Superior temporal gyrus (tissue), 1 donor: ENCODE data around the gene ITGA7.
"Not testable (repeated sequence)": the region's sequence is repeated elsewhere in the genome, so short reads cannot be mapped to it uniquely, and the experiment has no call there.

ENCODE experiments used
- DNase-seq: peaks from one replicate; pipeline ENCODE4 v3.0.0-alpha.2; 2016; ENCODE audit errors: extremely low spot score

ITGA7 gene

DNA sequence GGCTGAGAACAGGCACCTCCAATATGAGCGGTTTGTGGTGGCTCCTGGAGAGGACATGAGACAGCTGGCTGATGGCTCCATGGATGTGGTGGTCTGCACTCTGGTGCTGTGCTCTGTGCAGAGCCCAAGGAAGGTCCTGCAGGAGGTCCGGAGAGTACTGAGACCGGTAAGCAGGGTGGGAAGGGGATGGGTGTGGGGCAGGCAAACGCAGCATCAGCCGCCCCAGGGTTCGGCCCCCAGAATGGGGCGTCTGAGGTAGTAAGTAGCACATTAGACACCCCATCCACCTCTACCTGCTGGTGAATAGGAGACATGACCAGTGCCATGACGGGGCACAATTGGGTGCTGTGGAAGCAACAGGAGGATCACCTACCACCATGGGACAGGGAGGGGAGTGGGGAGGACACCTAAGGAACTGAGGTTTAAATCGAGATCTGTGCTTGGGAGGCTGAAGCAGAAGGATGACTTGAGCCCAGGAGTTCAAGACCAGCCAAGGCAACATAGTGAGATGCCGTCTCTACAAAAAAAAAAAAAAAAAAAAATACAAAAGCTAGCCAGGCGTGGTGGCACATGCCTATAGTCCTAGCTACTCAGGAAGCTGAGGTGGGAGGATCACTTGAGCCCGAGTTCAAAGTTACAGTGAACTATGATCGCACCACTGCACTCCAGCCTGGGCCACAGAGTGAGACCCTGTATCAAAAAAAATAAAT lies 25.5 kb downstream of the ITGA7 start:
- DNase-seq = no peak

DNA sequence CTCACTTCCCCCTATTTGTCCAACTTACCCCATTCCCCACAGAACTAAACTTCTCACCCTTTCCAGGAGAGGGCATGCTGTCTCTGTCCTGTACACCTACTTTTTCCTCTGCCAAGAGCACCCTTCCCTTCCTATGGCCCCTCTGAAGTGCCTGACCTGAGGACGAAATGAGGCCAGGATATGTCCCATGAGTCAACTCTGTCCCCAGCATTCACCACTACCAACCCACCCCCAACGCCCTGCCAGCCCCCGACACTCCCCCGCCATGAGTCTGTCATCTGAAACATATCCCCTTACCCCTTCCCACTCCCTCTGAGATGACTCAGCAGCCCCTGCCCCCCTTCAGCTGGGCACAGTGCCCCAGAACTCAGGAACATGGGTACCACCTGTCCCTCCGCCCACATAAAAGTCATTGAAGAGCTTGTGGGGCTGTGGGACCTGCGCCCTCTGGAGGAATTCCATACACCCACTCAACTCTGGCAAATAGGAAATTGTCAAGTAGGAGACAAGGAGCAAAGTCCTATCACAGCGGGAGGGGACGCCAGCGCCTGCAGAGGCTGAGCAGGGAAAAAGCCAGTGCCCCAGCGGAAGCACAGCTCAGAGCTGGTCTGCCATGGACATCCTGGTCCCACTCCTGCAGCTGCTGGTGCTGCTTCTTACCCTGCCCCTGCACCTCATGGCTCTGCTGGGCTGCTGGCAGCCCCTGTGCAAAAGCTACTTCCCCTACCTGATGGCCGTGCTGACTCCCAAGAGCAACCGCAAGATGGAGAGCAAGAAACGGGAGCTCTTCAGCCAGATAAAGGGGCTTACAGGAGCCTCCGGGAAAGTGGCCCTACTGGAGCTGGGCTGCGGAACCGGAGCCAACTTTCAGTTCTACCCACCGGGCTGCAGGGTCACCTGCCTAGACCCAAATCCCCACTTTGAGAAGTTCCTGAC lies 26.3 kb downstream of the ITGA7 start:
- DNase-seq = no peak

DNA sequence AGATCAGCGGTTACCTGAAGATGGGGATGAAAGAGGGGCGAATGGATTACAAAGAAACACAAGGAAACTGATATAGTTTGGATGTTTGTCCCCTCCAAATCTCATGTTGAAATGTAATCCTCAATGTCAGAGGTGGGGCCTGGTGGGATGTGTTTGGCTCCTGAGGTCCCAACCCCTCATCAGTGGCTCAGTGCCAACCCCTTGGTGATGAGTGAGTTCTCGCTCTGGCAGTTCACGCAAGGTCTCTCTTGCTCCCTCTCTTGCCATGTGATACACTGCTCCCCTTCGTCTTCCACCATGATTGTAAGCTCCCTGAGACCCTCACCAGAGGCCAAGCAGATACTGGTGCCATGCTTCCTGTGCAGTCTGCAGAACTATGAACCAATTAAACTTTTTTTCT lies 28.0 kb downstream of the ITGA7 start:
- DNase-seq = no peak

DNA sequence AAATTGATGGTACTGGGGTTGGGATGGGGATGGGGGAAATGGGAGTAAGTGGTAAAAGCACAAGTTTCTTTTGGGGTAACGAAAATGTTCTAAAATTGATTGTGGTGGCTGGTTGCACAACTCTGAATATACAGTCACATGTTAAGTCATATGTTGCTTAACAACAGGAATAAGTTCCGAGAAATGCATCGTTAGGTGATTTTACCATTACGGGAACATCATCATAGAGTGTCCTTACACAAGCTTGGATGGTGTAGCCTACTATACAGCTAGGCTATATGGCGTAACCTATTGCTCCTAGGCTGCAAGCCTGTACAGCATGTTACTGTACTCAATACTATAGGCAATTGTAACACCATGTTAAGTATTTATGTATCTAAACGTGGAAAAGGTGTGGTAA lies 31.0 kb downstream of the ITGA7 start:
- no peak for DNase-seq

DNA sequence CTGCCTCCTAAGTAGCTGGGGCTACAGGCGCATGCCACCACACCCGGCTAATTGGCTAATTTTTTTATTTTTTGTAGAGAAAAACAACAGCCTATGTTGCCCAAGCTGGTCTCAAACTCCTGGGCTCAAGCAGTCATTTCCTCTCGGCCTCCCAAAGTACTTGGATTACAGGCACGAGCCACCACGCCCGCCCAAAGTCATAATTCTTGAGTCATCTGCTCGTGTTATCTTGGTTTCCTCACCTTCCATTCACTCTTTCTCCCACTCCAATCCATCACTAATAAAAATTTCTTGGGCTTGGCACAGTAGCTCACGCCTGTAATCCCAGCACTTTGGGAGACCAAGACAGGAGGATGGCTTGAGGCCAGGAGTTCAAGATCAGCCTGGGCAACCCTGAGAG lies 32.0 kb downstream of the ITGA7 start:
- DNase-seq = no peak

DNA sequence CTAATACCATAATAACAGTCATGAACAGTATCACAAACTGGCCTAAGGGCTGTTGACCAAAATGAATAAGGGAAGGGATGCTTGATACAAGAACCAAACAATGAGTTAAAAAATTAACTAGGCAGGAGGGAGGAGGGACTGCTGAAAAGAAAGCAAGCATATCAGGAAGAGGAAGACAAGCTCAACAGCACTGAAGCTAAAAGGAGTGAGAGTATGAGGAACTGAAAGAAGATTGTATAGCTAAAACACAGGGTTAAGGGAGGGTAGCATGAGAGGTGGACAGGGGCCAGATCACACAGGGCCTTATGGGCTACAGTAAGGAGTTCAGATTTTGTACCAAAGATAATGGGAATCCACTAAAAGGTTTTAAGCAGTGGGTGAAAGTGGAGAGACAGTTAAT lies 34.1 kb downstream of the ITGA7 start:
- DNase-seq = no peak

DNA sequence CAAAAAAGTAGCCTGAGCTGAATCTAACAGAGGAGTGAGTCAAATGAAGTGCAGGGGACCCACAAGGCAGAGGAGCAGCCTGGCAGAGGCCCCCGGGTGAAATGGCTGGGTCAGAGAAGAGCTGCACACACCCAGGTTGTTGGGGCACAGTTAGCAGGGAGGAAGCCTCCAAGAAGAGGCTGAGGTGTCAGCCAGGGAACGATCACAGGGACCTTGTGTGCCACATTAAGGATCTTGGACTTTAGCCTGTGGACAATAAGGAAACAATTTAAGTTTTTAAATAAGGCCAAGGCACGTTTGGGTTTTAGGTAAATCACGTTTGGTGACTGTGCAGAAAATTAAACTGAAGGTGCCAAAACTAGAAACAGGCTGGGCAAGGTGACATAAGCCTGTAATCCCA lies 36.0 kb downstream of the ITGA7 start:
- DNase-seq = no peak

DNA sequence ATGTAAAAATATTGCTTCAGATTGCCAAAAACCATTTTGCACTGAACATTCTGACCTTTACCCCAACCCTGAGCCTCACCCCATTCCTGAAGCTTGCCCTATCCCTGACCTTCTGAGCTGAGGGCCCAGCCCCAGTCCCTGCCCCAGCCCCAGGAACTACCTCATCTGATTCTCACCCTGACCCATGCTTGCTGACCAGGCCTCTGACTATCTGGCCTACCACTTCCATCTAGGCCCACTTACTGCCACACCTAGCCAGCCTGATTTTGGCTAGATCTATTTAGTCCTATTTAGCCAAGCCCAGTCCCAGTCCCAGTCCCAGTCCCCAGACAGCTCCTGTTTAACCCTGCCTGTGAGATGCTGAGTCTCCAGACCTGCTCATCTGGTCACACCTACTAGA lies 37.4 kb downstream of the ITGA7 start:
- DNase-seq = no peak

DNA sequence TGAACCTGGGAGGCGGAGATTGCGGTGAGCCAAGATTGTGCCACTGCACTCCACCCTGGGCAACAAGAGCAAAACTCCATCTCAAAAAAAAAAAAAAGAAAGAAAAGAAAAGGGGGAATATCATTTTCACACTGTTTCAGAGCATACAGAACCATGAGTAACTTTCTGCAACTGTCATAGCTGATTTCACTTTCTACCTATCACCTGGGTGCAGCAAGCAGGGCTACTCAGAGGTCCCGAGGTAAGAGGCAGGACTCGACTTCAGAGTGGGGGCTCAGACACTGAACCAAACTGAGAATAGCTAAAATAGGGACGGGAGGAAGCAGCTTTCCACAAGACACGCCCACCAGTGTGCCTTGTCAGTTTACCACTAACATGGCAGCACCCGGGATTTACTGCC lies 41.2 kb downstream of the ITGA7 start:
- no peak for DNase-seq

DNA sequence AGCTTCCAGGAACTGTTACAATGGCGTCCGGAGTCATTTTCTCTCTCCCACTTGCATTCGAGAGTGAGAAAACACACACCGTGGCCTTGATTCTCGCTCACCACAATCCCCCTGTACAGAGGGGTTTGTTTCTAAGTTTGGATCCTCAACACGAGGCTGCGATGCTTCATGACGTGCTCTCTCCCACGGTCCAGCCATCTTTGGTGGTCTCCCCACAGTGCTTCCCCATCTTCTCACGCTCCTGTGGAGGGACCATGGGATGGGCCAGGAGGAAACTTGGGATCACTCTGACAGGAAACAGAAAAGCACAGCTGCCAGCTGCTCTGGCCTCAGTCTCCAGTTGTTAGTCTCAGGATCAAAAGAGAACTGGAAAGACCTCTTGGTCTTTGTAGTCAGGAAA lies 42.9 kb downstream of the ITGA7 start:
- no peak for DNase-seq

DNA sequence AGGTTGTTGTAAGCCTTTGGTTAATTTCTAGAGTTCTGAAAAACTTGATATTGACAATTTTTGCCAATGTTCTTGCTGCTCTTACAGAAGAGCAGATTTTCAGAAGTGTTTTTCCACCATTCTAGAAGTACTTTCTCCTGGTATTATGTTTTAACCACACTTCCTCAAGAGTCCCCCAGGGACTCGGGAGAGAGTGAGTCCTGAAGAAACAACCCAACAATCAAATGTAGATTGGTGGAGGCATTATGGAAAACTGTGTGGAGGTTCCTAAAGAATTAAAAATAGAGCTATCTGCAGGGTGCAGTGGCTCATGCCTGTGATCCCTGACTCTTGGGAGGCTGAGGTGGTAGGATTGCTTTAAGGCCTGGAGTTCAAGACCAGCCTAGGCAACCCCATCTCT lies 44.3 kb downstream of the ITGA7 start:
- DNase-seq = no peak

DNA sequence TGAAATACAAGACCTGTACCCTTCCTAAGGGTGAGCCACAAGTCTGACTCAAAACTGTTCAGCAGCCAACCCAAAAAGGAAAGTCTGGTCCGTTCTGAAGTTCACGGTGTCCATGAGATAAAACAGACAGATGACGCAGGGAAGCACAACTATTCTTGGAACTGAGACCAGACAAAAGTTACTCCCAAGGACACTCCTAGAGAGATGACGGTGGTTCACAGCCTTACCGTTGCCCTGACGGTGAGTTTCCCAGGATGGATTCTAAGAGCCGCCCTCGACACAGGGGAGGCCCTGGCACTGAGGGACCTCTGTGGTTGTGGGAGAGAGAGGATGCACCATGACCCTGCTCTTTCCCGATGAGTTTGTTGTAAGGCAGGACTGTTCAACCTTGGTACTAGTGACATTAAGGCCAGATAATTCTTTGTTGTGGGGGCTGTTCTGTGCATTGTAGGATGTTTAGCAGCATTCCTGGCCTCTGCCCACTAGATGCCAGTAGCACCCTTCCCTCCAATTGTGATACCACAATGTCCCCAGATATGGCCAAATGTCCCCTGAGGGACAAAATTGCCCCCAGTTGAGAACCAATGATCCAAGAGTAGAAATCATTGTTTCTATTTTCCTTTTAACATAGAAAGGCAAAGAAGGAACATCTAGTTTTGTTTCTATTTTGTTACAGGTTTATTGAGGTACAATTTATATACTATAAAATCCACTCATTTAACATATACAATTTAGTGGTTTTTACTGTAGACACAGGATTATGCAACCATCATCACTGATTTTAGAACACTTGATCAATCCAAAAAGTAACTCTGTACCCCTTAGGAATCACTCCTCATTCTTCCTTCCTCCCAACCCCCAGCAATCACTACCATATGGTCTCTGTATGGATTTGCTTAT lies 48.0 kb downstream of the ITGA7 start:
- DNase-seq = no peak

DNA sequence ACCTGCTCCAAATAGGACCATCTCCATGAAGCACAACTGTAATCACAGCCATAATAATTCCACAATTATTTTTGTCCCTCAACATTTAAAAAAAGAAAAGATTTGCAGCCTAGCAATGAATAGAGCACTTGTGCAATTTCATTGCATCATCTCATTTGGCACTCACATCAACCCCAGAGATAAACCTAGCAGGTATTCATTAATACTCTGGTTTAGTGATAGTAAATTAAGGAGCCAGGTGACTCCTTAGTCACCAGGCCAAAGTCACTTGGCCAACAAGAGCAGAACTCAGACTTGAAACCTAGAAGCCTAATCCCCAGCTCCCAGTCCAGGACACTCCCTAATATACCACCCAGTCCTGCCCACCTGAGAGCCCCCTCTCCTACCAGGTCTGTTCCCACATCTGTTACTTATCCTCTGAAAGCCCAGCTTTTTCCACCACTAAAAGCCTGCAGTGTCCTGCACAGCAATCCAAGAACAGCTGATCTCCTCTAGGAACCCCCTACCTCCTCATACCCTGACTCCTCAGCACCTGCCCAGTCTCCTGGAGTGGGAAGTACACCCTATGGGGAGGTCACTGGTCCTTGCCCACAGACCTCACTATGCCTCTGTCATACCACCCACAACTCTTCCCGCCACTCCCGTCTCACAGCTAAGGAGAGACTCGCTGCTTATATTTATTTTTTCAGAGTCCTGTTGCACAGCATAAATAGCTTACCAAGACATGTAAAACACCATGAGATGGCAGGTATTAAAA lies 48.9 kb downstream of the ITGA7 start:
- DNase-seq = no peak

DNA sequence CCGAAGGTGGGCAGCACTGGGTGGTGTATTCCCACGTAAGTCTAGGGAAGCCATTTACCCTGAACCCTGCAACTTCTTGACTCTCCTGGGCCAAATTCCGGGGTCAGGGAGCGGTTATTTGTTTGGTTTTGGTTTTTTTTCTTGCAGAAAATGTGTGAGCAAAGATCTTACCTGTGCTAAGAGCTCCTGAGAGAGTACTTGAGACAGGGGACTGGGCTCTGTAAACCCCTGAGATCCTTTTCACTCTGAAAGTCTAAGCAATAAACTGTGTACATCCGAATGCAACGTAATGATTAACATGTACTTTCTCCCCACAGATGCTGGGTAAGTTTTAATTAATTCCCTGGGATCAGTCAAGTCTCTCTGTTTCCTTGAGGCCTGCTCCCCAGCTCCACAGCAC lies 49.5 kb downstream of the ITGA7 start:
- DNase-seq = no peak

DNA sequence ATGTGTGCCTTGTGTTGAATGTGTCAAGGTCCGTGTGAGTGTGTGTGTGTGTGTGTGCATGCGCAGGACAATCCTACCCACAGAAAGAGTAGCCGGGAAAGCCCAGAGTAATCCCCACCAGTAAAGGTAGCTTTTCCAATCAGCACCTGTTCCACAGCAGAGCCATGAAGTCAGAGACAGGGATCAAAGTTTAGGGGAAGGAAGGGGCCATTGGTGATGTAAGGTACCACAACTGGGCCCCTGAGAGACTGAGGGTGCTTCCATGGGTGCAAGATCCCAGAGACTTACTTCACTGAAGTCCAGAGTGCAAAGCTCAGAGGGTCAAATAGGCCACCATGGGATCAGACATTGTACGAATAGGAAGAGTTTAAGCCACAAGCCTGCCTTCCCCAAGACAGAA lies 50.5 kb downstream of the ITGA7 start:
- no peak for DNase-seq

DNA sequence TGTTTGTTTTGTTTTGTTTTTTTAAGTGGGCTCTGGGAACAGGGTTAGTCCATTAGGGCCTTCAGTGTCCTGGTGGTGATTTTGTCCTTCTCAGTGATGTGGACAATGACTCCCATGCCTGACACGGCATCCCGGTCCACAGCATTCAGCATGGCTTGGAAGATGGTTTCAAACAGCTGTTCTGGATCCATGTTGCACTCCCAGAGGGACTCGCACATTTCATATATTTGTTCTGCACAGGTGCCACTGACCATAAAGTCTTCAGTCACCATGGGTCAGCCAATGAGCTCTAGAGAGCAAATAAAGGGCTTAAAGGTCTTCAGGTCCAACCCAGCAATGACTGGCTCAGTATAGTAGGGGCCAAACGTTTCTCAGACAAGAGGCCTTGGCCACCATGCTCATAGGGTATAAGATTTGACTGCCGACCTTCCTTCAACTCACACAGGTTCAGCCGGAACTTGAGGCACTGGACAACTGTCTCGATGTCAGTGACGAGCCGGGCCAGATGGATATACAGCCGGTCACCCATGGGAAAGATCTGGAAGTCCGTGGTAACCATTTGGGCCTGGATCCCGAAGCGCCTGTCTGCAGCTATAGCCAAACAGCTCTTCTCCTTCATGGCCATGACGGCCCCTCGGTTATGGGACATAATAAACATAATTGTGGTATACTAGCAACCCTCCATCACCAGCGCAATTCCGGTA lies 53.0 kb downstream of the ITGA7 start:
- DNase-seq = no peak

DNA sequence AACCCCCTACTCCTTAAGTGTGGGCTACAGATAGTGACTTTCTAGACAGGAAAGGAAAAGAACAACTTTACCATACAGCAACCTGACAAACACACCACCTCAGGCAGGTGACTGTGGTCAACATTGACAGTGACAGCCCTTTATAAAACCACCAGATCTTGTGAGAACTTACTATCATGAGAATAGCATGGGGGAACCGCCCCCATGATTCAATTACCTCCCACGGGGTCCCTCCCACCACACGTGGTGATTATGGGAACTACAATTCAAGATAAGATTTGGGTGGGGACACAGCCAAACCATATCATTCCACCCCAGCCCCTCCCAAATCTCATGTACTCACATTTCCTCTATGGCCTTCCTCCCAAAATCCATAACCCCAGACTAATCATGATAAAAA lies 54.7 kb downstream of the ITGA7 start:
- DNase-seq = no peak

DNA sequence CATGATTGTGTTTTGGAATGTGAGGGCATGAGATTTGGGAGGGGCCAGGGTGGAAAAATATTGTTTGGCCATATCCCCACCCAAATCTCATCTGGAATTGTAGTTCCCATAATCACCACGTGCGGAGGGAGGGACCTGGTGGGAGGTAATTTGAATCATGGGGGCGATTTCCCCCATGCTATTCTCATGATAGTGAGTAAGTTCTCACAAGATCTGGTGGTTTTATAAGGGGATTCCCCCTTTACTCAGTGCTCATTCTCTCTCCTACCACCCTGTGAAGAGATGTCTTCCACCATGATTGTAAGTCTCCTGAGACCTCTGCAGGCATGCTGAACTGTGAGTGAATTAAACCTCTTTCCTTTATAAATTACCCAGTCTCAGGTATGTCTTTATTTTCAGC lies 55.4 kb downstream of the ITGA7 start:
- no peak for DNase-seq

DNA sequence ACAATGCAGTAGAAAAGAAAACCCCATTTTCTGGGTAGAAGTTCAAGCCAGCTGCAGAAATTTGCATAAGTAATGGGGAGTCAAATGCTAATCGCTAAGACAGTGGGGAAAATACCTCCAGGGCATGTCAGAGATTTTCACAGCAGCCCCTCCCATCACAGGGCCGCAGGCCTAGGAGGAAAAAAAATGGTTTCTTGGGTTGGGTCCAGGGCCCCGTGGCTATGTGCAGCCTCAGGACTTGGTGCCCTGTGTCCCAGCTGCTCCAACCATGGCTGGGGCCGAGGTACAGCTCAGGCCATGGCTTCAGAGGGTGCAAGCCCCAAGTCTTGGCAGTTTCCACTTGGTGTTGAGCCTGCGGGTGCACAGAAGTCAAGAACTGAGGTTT lies 56.4 kb downstream of the ITGA7 start:
- no peak for DNase-seq

DNA sequence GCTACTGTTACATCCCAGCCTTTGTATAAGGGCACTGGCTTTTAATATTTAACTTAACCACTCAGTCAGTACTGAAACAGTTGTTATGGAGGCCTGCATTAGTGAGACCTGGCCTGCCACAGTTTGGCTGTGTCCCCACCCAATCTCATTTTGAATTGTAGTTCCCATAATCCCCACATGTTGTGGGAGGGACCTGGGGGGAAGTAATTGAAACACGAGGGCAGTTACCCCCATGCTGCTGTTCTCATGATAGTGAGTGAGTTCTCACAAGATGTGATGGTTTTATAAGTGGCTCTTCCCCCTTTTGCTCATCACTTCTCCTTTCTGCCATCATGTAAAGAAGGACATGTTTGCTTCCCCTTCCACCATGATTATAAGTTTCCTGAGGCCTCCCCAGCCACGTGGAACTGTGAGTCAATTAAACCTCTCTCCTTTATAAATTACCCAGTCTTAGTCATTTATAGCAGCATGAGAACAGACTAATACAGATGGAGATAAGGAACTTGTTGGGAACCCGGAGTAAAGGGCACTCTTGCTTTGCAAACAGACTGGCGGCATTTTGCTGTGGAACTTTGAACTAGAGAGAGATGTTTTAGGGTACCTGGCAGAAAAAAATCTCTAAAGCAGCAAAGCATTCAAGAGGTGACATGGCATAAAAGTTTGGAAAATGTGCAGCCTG lies 56.9 kb downstream of the ITGA7 start:
- DNase-seq = not testable (repeated sequence)
